Measurements from ENCODE around the gene MYO15B. TPM values are rescaled to one million over a fixed set of nuclear protein-coding genes. Genes with fewer than 3 reads are reported as not detected.

The MYO15B gene
- total RNA-seq, 4 donors from 2014 or later: 4.5 to 34.6 (median 14.3) TPM

DNA sequence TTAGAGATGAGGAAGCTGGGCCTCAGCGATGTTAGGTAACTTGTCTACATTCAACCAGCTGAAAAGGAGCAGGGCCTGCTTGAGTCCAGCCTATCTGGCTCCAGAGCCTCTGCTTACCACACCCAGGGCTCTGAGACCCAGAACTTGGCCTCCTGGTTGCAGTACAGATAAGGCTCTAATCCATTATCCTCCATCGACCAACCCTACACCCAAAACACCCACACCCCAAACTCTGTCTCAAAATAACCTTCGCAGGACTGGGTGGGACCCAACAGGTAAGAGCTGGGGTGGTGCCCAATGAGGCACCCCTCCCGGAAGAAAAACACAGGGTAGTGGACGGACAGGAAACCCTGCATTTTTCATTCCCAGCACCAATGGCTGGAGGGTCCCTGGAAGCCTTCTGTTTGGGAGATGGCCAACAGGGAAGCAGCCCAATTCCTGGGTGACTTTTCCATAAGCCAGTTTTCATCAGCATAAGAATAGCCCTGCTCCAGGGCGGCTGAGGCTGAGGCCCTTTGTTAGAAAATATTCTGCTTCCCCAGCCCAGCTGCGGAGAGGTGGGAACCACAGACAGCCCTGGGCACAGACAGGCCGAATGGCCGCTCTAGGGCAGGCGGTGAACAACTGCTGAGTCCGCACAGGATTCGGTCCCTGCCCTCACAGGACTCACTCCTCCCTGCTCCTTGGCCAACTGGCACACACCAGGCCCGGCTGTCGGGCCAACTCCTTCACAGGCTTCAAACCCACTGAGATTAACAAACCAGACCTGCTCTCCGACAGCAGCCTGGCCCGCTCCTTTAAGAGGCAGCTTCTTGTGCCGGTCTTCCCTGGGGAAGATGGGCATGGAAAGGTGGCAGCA, 55.4 kb downstream of the MYO15B start:
- Histone ChIP-seq H3K4me3 (no peak overlapping the region), H3K9me3 (no peaks in the 10 kb centered on the region), H3K4me1 (no peaks in the 10 kb centered on the region), H3K27ac (no peak overlapping the region), H3K27me3 (no peaks in the 10 kb centered on the region), H3K36me3 (peaks cover 0 to 4% of the 10 kb centered on the region in 2 donors)
- TF ChIP-seq CTCF (IDR thresholded peaks at IDR 0.05 in 4 of 5, conservative IDR thresholded peaks at IDR 0.05 in 1 of 5): no peak
- TF ChIP-seq POLR2A (IDR thresholded peaks at IDR 0.05): no peak
- in situ Hi-C loops (cut with MboI; ENCODE audit: low sequenced_read_pairs in 4 of 4): no loop called here
- intact Hi-C loops (cut with DNase I; ENCODE audit: low total_unique reads): no loop called here
- no peak for DNase-seq
- ATAC-seq: no peak

GRCh38 chr17:75643643-75644017, 56.0 kb downstream of the MYO15B start:
- in situ Hi-C loops (cut with MboI; ENCODE audit: low sequenced_read_pairs in 4 of 4): no loop called here
- no peaks in the 10 kb centered on the region for H3K9me3 ChIP-seq
- no peak for DNase-seq
- no peak overlapping the region for H3K4me3 ChIP-seq
- no peak for TF ChIP-seq CTCF (IDR thresholded peaks at IDR 0.05 in 4 of 5, conservative IDR thresholded peaks at IDR 0.05 in 1 of 5)
- no peak for TF ChIP-seq POLR2A (IDR thresholded peaks at IDR 0.05)
- intact Hi-C loops (cut with DNase I; ENCODE audit: low total_unique reads): no loop called here
- no peaks in the 10 kb centered on the region for H3K27me3 ChIP-seq
- H3K4me1 ChIP-seq: no peaks in the 10 kb centered on the region
- no peak for ATAC-seq
- no peak overlapping the region for H3K27ac ChIP-seq
- H3K36me3 ChIP-seq: peaks cover 0 to 4% of the 10 kb centered on the region in 2 donors

- Histone ChIP-seq H3K27me3 (no peaks in the 10 kb centered on the region), H3K36me3 (peaks cover 0 to 21% of the 10 kb centered on the region in 2 donors), H3K4me3 (no peak overlapping the region), H3K4me1 (no peaks in the 10 kb centered on the region), H3K9me3 (no peaks in the 10 kb centered on the region), H3K27ac (no peak overlapping the region)
- DNase-seq (no peak), ATAC-seq (no peak)
- no peak for TF ChIP-seq POLR2A (IDR thresholded peaks at IDR 0.05)
- TF ChIP-seq CTCF (IDR thresholded peaks at IDR 0.05 in 4 of 5, conservative IDR thresholded peaks at IDR 0.05 in 1 of 5): no peak
- in situ Hi-C loops (cut with MboI; ENCODE audit: low sequenced_read_pairs in 4 of 4) (no loop called here), intact Hi-C loops (cut with DNase I; ENCODE audit: low total_unique reads) (no loop called here)
These were observed 57.9 kb downstream of the MYO15B start for GRCh38 chr17:75645501-75645888.

DNA sequence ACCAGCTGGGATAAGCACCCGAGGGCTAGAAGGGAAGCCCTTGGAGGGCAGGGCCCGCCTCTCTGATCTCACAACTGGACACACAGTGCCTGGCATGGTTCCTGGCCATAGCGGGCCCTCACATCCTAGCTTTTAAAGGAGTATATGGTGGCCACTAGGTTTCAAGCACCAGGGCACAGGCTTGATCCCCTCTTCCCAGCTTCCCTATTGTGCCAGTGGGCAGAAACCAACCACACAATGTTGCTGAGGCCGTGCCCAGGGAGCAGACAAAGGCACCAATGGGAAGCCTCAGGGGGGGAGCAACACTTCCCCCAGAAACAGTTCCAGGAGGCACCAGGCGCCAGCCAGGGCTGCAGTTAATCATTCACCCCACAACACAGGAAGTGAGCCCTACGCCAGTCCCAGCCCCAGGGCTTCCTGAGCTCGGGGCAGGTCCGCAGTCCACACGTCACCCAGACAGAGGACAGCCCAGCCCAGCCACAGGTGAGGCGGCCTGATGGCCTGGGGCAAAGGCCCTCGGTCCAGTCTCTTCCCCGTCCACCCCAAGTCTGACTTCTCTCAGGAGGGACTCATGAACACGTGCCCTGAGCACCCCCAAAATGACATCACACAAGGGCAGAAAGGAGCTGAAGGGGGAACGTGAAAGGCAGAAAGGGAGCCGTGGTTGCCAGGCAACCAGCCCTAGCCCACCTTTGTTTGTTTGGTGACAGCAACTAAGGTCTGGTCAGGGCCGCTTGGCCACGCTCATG, 58.5 kb downstream of the MYO15B start:
- ATAC-seq (no peak), DNase-seq (no peak)
- Histone ChIP-seq H3K27ac (no peak overlapping the region), H3K9me3 (no peaks in the 10 kb centered on the region), H3K4me3 (no peak overlapping the region), H3K36me3 (peaks cover 0 to 26% of the 10 kb centered on the region in 2 donors), H3K27me3 (no peaks in the 10 kb centered on the region), H3K4me1 (no peaks in the 10 kb centered on the region)
- intact Hi-C loops (cut with DNase I; ENCODE audit: low total_unique reads) (no loop called here), in situ Hi-C loops (cut with MboI; ENCODE audit: low sequenced_read_pairs in 4 of 4) (no loop called here)
- TF ChIP-seq CTCF (IDR thresholded peaks at IDR 0.05 in 4 of 5, conservative IDR thresholded peaks at IDR 0.05 in 1 of 5): no peak
- TF ChIP-seq POLR2A (IDR thresholded peaks at IDR 0.05): no peak
